Kasumi-1 (cell line): Measurements from ENCODE around the gene ANKFY1.
A peak's percentile ranks its signal among the peaks of the same experiment; 100 is the strongest.

Experiments
- DNase-seq, 2 experiments: peaks; one replicate each; lab custom pipeline; 2025; lab: John Stamatoyannopoulos, UW

Gene ANKFY1

DNA sequence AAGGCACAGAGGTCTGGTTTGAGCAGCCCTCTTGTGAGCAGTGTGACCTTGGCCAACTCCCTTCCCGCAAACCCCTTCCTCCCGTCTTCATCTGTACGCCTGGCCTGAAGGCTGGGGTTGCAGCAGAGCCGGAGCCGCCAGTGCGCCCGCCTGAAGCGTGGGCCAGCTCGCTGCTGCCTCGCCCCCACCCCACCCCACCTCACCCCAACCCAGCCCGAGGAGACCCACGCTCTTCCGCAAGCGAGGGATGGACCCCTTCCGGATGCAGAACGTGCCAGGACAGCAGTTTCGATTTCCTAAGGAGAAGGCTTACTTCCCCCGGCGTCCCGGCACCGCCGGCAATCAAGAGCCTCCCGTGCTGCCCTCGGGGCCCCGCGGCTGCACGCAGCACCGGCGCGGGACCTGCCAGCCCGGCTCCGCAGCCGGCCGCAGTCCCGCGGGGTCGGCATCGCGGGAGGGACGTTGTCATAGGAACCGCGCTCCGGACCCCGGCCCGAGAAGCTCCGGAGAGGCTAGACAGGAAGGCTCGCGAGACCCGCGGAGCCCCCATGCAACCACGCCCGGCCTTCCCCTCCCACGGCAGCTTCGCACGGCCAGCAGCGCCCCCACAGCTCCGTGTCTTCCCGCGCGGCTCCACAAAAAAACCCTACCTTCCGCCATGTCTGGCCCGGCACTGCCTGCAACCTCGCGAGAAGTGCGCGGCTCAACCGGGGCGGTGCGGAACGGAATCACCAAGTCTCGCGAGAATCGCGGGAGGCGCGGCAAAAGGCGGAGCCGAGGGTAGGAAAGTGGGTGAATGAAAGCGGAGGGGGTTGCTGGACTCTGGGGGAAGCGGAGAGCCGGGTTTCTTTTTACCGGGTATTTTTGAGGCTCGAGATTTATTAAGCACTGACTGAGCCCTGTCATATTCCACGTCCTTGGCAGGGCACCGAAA is at the start of gene ANKFY1:
ANKFY1 (minus strand) TSS at position 698 of the 934 bp plus-strand sequence; CDS start at position 660, 38 bp downstream.
- peak; percentile 65 to 81 for DNase-seq

GRCh38 chr17:4310354-4311060 is 46.7 kb upstream of the ANKFY1 start:
- no peak for DNase-seq

- DNase-seq = no peak
Measured at GRCh38 chr17:4309897-4310296, 46.1 kb upstream of the ANKFY1 start.

GRCh38 chr17:4307179-4307930 is 43.6 kb upstream of the ANKFY1 start:
- no peak for DNase-seq

DNA sequence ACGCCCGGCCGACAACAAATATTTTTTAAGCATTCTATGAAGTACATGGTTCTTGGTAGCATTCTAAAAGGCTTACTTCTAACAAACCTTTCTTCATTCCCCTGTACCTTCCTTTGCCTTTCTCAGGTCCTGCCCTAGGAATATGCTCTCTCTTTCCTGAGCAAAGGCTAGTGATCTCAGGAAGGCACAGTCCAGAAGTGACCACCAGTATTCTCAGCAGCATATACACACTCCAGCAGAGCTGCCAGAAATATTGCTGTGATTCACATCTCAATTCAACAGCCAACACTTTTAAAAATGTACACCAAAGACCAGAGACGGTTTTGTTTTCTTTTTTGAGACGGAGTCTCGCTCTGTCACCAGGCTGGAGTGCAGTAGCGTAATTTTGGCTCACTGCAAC is 41.4 kb upstream of the ANKFY1 start:
- DNase-seq = no peak

DNA sequence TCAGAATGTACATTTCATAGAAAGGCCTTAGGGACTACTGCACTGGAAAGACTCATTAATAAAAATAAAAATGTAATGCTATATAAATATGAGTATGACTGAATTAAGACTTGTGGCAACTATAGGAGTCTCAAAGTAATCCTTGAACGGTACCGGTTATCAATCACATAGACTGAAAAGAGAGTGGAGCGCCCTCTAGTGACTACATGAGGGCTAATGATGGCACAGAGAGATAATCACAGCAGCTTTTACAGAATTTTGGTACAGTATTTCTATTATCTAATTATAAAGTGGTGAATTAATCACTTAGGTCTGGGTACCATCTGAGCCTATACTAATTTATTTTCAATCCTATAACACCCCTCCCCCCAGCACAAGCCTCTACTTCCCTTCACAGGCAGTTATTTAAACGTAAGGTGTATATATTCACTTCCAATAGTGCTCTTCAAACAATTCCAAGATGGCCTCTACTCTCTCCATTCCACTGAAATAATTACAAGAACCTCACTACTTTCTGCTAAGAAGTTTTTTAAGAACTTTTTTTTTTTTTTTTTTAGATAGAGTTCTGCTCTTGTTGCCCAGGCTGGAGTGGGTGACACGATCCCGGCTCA is 40.7 kb upstream of the ANKFY1 start:
- peak; percentile 39 to 42 for DNase-seq

- no peak for DNase-seq
Measured at GRCh38 chr17:4301066-4301465, 37.3 kb upstream of the ANKFY1 start.

- no peak for DNase-seq
Measured at GRCh38 chr17:4297351-4297750, 33.6 kb upstream of the ANKFY1 start.

- no peak for DNase-seq
Measured at GRCh38 chr17:4295686-4296085, 31.9 kb upstream of the ANKFY1 start.

DNA sequence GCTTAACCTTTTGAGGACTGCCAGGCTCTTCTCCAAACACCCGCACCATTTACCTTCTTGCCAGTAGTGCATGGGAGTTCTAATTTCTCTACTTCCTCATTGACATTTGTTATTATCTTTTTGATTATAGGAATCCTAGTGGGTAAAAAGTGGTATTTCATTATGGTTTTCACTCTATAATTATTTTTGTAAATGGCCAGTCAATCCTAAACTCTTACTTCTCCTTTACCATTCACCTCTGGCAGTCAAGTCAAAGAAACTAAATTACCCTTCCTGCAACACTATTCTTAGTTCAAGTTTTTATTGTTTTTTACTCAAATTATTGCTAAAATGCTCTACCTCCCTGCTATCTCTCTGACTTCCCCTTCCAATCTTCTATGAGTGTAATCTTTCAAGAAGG is 29.8 kb upstream of the ANKFY1 start:
- peak in 1 of 2 experiments; percentile 15 for DNase-seq

DNA sequence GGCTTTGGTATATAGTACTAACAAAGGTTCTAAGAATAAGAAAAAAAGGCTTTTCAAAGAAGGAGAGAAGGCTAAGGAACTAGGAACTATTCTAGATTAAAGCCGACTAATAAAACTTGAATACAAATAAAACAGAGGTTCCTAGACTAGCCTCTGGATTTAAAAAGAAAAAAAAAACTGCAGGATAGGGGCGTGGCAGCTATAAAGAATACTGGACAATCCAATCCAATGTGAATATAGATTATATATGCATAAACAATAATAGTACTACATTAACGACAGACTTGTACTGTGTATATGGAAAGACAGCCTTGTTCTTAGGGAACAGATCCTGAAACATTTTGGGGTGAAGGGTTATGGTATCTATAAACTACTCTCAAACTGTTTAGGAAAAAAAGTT is 23.9 kb upstream of the ANKFY1 start:
- no peak for DNase-seq

- no peak for DNase-seq
Measured at GRCh38 chr17:4276514-4276913, 12.7 kb upstream of the ANKFY1 start.

- DNase-seq = no peak
Measured at GRCh38 chr17:4272972-4273368, 9.2 kb upstream of the ANKFY1 start.

GRCh38 chr17:4272213-4272971 is 8.6 kb upstream of the ANKFY1 start:
- DNase-seq = no peak

DNA sequence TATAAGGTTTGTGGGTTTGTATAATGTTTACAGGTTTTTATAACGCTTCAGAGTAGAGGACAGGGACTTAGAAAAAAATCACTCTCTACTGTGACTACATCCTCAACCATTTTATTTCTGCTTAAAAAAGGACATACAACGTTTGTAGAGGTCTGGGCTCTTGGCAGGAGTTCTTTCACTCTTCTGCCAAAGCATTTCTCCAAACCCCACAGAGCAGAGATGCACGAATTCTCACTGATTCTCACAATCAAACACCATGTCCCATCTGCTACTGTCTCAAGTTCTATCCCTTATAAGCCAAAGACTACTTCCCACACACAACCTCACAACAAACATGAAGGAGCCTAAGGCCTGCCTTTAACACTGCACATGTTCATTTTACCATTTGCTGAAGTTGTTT is 7.0 kb upstream of the ANKFY1 start:
- DNase-seq = no peak

DNA sequence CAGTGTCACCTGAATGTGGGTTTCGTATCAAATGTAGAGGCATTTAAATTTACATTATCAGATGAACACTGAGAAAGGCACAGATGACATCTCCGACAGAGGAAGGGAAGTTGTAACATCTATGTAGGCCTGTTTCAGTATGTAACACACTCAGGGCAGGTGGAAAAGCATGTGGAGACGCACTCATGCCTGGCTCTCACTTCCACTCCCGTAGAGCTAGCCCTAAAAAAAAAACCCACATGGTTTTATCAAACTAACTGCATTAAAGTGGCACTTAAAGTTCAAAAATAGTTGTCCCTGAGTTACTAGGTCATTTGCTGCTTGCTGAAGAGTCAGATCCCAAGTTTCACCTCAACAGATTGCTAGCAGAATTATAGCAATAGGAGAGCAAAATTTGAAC is 6.1 kb upstream of the ANKFY1 start:
- no peak for DNase-seq

GRCh38 chr17:4267402-4267801 is 3.6 kb upstream of the ANKFY1 start:
- no peak for DNase-seq

GRCh38 chr17:4266550-4266949 is 2.8 kb upstream of the ANKFY1 start:
- DNase-seq = no peak

DNA sequence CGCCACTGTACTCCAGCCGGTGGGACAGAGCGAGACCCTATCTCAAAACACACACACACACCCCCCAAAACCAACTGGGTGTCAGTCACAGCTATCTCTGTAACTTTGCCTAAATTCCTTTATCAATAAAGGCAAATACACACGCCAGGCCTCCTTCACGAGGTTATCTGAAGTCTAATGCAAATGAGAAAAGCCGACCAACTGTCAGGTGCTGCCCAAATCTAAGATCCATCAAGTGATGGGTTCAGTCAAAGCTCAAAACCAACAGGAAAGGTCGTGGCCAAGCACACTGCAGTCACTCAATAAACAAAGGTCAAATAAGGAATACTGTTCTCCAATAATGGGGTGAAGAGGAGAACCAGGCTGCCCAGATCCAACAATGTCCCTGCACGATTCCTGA is 1.1 kb downstream of the ANKFY1 start:
- no peak for DNase-seq

DNA sequence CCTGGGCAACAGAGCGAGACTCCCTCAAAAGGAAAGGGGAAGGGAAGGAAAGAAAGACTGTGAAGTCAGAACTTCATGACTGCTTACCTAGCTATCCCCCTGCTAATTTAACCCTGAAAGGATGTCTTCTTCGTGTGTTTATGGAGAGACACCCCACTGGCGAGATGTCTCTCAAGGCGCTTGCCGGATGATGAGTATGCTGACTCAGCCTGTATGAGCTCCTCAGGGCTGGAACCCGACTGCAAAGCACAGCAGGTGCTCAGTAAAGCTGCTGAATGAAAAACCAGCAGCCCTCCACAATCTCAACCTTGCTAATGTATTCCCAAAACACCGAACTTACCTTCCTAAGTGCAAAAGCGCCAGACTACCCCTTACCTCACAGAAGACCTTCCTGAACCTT is 2.3 kb downstream of the ANKFY1 start:
- no peak for DNase-seq

DNA sequence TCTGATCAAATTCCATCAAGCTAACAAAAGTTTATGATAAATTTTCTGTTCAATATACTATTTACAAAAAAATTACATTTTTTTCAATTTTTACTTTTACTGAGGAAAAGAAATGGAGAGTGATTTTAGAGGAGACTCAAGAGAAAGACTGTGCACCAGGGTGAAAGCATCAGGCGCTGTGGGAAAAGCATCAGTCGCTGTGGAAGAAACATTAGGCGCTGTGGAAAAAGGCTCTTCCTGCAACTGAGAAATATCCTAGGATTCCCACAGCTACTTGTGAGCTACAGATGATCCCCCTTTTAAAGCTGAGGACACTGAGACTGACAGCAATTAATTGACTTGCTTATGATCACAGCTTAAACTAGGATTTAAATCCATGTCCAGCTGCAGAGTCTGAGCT is 4.9 kb downstream of the ANKFY1 start:
- no peak for DNase-seq
